DOHH2 (cell line): ENCODE measurements around the gene PRMT7.

Experiments used
- H3F3A ChIP-seq: fragments of 200-600 bp; sonication (generic), shearing (Covaris generic); 2 replicates; pipeline ENCODE4 v1.6.0; 2016; ENCODE audit warnings: antibody characterized with exemption, mild to moderate bottlenecking; ENCODE audit not compliant: control insufficient read depth, insufficient read depth
- H3K27ac ChIP-seq: fragments of 200-600 bp; sonication (generic); 2 replicates; pipeline ENCODE4 v1.5.1; 2014; ENCODE audit warnings: low read depth, mild to moderate bottlenecking, low read length, moderate library complexity
- H3K27me3 ChIP-seq: fragments of 200-600 bp; sonication (generic); 2 replicates; pipeline ENCODE4 v1.6.1; 2014; ENCODE audit warnings: mild to moderate bottlenecking, low read length, mixed read lengths; ENCODE audit not compliant: control insufficient read depth
- H3K36me3 ChIP-seq: fragments of 200-600 bp; sonication (generic); 2 replicates; pipeline ENCODE4 v1.6.1; 2014; ENCODE audit warnings: mild to moderate bottlenecking, low read length, moderate library complexity, mixed read lengths; ENCODE audit not compliant: control insufficient read depth
- H3K4me1 ChIP-seq: fragments of 200-600 bp; sonication (generic); 2 replicates; pipeline ENCODE4 v1.6.1; 2014; ENCODE audit warnings: mild to moderate bottlenecking, low read length, mixed read lengths; ENCODE audit not compliant: control insufficient read depth
- H3K4me2 ChIP-seq: fragments of 200-600 bp; sonication (generic); 2 replicates; pipeline ENCODE4 v1.6.0; 2014; ENCODE audit warnings: mild to moderate bottlenecking, low read length, moderate library complexity
- H3K4me3 ChIP-seq: fragments of 200-600 bp; sonication (generic); 2 replicates; pipeline ENCODE4 v1.5.1; 2014; ENCODE audit warnings: mild to moderate bottlenecking, low read length, mixed read lengths
- H3K79me2 ChIP-seq: fragments of 200-600 bp; sonication (generic); 2 replicates; pipeline ENCODE4 v1.6.1; 2014; ENCODE audit warnings: mild to moderate bottlenecking, low read length, mixed read lengths; ENCODE audit not compliant: control insufficient read depth
- H3K9me2 ChIP-seq: fragments of 200-600 bp; sonication (generic); replicated peaks from 2 replicates; pipeline ENCODE4 v1.6.1; 2014; ENCODE audit warnings: mild to moderate bottlenecking, low read length, mixed read lengths; ENCODE audit not compliant: control insufficient read depth
- H3K9me3 ChIP-seq: fragments of 200-600 bp; sonication (generic); 2 replicates; pipeline ENCODE4 v1.6.1; 2014; ENCODE audit warnings: antibody characterized with exemption, low read length, mixed read lengths; ENCODE audit not compliant: control insufficient read depth, insufficient read depth
- H4K20me1 ChIP-seq: fragments of 200-600 bp; sonication (generic); 2 replicates; pipeline ENCODE4 v1.6.0; 2014; ENCODE audit warnings: low read depth, mild to moderate bottlenecking, antibody characterized with exemption, low read length, moderate library complexity; ENCODE audit not compliant: control insufficient read depth, insufficient read depth
- CTCF ChIP-seq: fragments of 200-600 bp; sonication (generic); IDR thresholded peaks from one replicate; pipeline ENCODE4 v1.5.1; 2014; ENCODE audit warnings: antibody characterized with exemption, mild to moderate bottlenecking, low read depth, low read length; ENCODE audit not compliant: poor library complexity, severe bottlenecking
- EZH2phosphoT487 ChIP-seq: fragments of 200-600 bp; sonication (generic); IDR thresholded peaks from 2 replicates; pipeline ENCODE4 v1.6.1; 2017; ENCODE audit warnings: borderline replicate concordance, mild to moderate bottlenecking, antibody characterized with exemption, low read length, moderate library complexity, mixed read lengths

Gene PRMT7

GRCh38 chr16:68319185-68319908 lies 8.5 kb downstream of the PRMT7 start:
- Histone ChIP-seq H3K4me3 (no peak overlapping the region), H3K9me2 (no peaks in the 10 kb centered on the region), H3K9me3 (no peaks in the 10 kb centered on the region), H3K79me2 (peaks cover 18% of the 10 kb centered on the region), H3K4me1 (no peaks in the 10 kb centered on the region), H3K36me3 (peaks cover 61% of the 10 kb centered on the region), H4K20me1 (no peaks in the 10 kb centered on the region), H3K27ac (no peak overlapping the region), H3K4me2 (no peak overlapping the region), H3K27me3 (no peaks in the 10 kb centered on the region), H3F3A (no peaks in the 10 kb centered on the region)
- no peak for TF ChIP-seq EZH2phosphoT487
- TF ChIP-seq CTCF: no peak

GRCh38 chr16:68324336-68324735 lies 13.5 kb downstream of the PRMT7 start:
- Histone ChIP-seq H3K4me3 (no peak overlapping the region), H3K9me2 (no peaks in the 10 kb centered on the region), H3K27me3 (no peaks in the 10 kb centered on the region), H3K79me2 (no peaks in the 10 kb centered on the region), H3K4me2 (no peak overlapping the region), H3K4me1 (no peaks in the 10 kb centered on the region), H3K36me3 (peaks cover 59% of the 10 kb centered on the region), H4K20me1 (no peaks in the 10 kb centered on the region), H3K27ac (no peak overlapping the region), H3K9me3 (no peaks in the 10 kb centered on the region), H3F3A (no peaks in the 10 kb centered on the region; the same call in 1 of the 2 replicates)
- TF ChIP-seq EZH2phosphoT487 (no peak), CTCF (no peak)

- Histone ChIP-seq H3F3A (no peaks in the 10 kb centered on the region; the same call in 1 of the 2 replicates), H3K9me3 (no peaks in the 10 kb centered on the region), H3K4me1 (no peaks in the 10 kb centered on the region), H3K4me3 (no peak overlapping the region), H3K27me3 (no peaks in the 10 kb centered on the region), H3K36me3 (peaks cover 63% of the 10 kb centered on the region), H3K4me2 (no peak overlapping the region), H3K79me2 (no peaks in the 10 kb centered on the region), H3K9me2 (no peaks in the 10 kb centered on the region), H3K27ac (no peak overlapping the region), H4K20me1 (no peaks in the 10 kb centered on the region)
- no peak for TF ChIP-seq EZH2phosphoT487
- TF ChIP-seq CTCF: no peak
Measured at GRCh38 chr16:68324780-68325357, 14.1 kb downstream of the PRMT7 start.
